Measurements from ENCODE around the gene TDRD5. TPM values are rescaled to one million over a fixed set of nuclear protein-coding genes. Genes with fewer than 3 reads are reported as not detected.
"Not testable (repeated sequence)": the region's sequence is repeated elsewhere in the genome, so short reads cannot be mapped to it uniquely, and the experiment has no call there.

Gene TDRD5
- total RNA-seq, 3 donors from 2014 or later (not counting 1 experiment from before 2014, with no cell fraction given): not detected

- Mint-ChIP-seq H3K27me3 (ENCODE audit: low read depth in 2 of 2) (no peaks in the 10 kb centered on the region), H3K27ac (no peak overlapping the region), H3K4me1 (no peaks in the 10 kb centered on the region), H3K36me3 (peaks cover 8% of the 10 kb centered on the region), H3K4me3 (no peak overlapping the region), H3K9me3 (peaks cover 2 to 8% of the 10 kb centered on the region in 2 donors)
- H3K4me3 ChIP-seq (ENCODE audit: low read length): no peak overlapping the region
- TF ChIP-seq CTCF (IDR thresholded peaks at IDR 0.05): no peak
- ATAC-seq (no peak), DNase-seq (no peak)
- no peak overlapping the region for H3K27ac ChIP-seq (ENCODE audit: low read length)
- H3K36me3 ChIP-seq (ENCODE audit: control insufficient read depth, insufficient read depth, low read length): no peaks in the 10 kb centered on the region
- no peaks in the 10 kb centered on the region for H3K27me3 ChIP-seq (ENCODE audit: control insufficient read depth, insufficient read depth, low read length)
- intact Hi-C loops (cut with micrococcal nuclease): no loop called here
- no peaks in the 10 kb centered on the region for H3K9me3 ChIP-seq (ENCODE audit: control insufficient read depth, insufficient read depth, low read length)
- no peaks in the 10 kb centered on the region for H3K4me1 ChIP-seq (ENCODE audit: control insufficient read depth, insufficient read depth, low read length)
Observed at GRCh38 chr1:179661018-179661417, 69.4 kb downstream of the TDRD5 start.

GRCh38 chr1:179663810-179664209 is 72.2 kb downstream of the TDRD5 start:
- DNase-seq (no peak), ATAC-seq (no peak)
- TF ChIP-seq CTCF (IDR thresholded peaks at IDR 0.05): no peak
- Histone ChIP-seq H3K9me3 (ENCODE audit: control insufficient read depth, insufficient read depth, low read length) (no peaks in the 10 kb centered on the region), H3K4me3 (ENCODE audit: low read length) (no peak overlapping the region), H3K27me3 (ENCODE audit: control insufficient read depth, insufficient read depth, low read length) (no peaks in the 10 kb centered on the region), H3K27ac (ENCODE audit: low read length) (no peak overlapping the region), H3K36me3 (ENCODE audit: control insufficient read depth, insufficient read depth, low read length) (no peaks in the 10 kb centered on the region), H3K4me1 (ENCODE audit: control insufficient read depth, insufficient read depth, low read length) (no peaks in the 10 kb centered on the region)
- Mint-ChIP-seq H3K4me1 (no peaks in the 10 kb centered on the region), H3K27ac (no peak overlapping the region), H3K36me3 (peaks cover 8% of the 10 kb centered on the region), H3K9me3 (peaks cover 2 to 8% of the 10 kb centered on the region in 2 donors), H3K27me3 (ENCODE audit: low read depth in 2 of 2) (no peaks in the 10 kb centered on the region), H3K4me3 (no peak overlapping the region)
- 70% methylated on average over 3 of the region's 3 CpGs for WGBS (ENCODE audit: insufficient coverage)
- intact Hi-C loops (cut with micrococcal nuclease): no loop called here

GRCh38 chr1:179677882-179678281 is 86.2 kb downstream of the TDRD5 start:
- intact Hi-C loops (cut with micrococcal nuclease): no loop called here
- Histone ChIP-seq H3K27me3 (ENCODE audit: control insufficient read depth, insufficient read depth, low read length) (no peaks in the 10 kb centered on the region), H3K27ac (ENCODE audit: low read length) (no peak overlapping the region), H3K4me1 (ENCODE audit: control insufficient read depth, insufficient read depth, low read length) (no peaks in the 10 kb centered on the region), H3K36me3 (ENCODE audit: control insufficient read depth, insufficient read depth, low read length) (no peaks in the 10 kb centered on the region), H3K9me3 (ENCODE audit: control insufficient read depth, insufficient read depth, low read length) (no peaks in the 10 kb centered on the region), H3K4me3 (ENCODE audit: low read length) (no peak overlapping the region)
- no peak overlapping the region for H3K27ac Mint-ChIP-seq
- peaks cover 7% of the 10 kb centered on the region for H3K36me3 Mint-ChIP-seq
- H3K4me3 Mint-ChIP-seq: no peak overlapping the region
- ATAC-seq: no peak
- no peaks in the 10 kb centered on the region for H3K4me1 Mint-ChIP-seq
- TF ChIP-seq CTCF (IDR thresholded peaks at IDR 0.05): no peak
- WGBS (ENCODE audit: insufficient coverage): 90% methylated on average over 6 of the region's 6 CpGs
- peaks cover under 1 to 10% of the 10 kb centered on the region in 2 donors for H3K9me3 Mint-ChIP-seq
- no peak for DNase-seq
- no peaks in the 10 kb centered on the region for H3K27me3 Mint-ChIP-seq (ENCODE audit: low read depth in 2 of 2)

GRCh38 chr1:179694530-179694929 is 102.9 kb downstream of the TDRD5 start:
- H3K27ac Mint-ChIP-seq; H3K4me3 ChIP-seq (ENCODE audit: low read length); H3K4me1 ChIP-seq (ENCODE audit: control insufficient read depth, insufficient read depth, low read length); intact Hi-C loops (cut with micrococcal nuclease); H3K27me3 ChIP-seq (ENCODE audit: control insufficient read depth, insufficient read depth, low read length); H3K36me3 Mint-ChIP-seq; ATAC-seq; H3K9me3 Mint-ChIP-seq; H3K9me3 ChIP-seq (ENCODE audit: control insufficient read depth, insufficient read depth, low read length); H3K4me1 Mint-ChIP-seq; H3K4me3 Mint-ChIP-seq; DNase-seq; H3K36me3 ChIP-seq (ENCODE audit: control insufficient read depth, insufficient read depth, low read length); H3K27ac ChIP-seq (ENCODE audit: low read length): not testable (repeated sequence)
- peaks cover 10 to 16% of the 10 kb centered on the region in 2 donors for H3K27me3 Mint-ChIP-seq (ENCODE audit: low read depth in 2 of 2)
- 79% methylated on average over 5 of the region's 6 CpGs for WGBS (ENCODE audit: insufficient coverage)
